ENCODE data around the gene MLPH. TPM values are rescaled to one million over a fixed set of nuclear protein-coding genes. Genes with fewer than 3 reads are reported as not detected.

Gene MLPH
- total and polyA plus RNA-seq, 9 of the 15 experiments (the other 6 are each of a cell fraction or from before 2014, with no cell fraction given) = 0.22 TPM; not detected in 8

GRCh38 chr2:237546876-237547395 is 59.9 kb downstream of the MLPH start:
- Histone ChIP-seq H3K4me1 (replicated peaks in 1 of 2; ENCODE audit: control insufficient read depth in 2 of 2, insufficient read depth in 2 of 2, low read length in 2 of 2) (no peaks in the 10 kb centered on the region), H3K79me2 (ENCODE audit: control insufficient read depth, insufficient read depth, low read length) (no peaks in the 10 kb centered on the region), H3K9ac (ENCODE audit: insufficient read depth in 1 of 2, low read depth in 2 of 2, low read length in 2 of 2) (no peak overlapping the region), H3K4me3 (no peak overlapping the region), H3K36me3 (ENCODE audit: control insufficient read depth, insufficient read depth, low read length) (no peaks in the 10 kb centered on the region), H3K27ac (ENCODE audit: extremely low read depth, low read depth, low read length) (no peak overlapping the region), H2AFZ (ENCODE audit: low read depth, low read length) (no peak overlapping the region), H3K9me1 (ENCODE audit: control insufficient read depth, insufficient read depth, low read length) (no peaks in the 10 kb centered on the region), H4K20me1 (replicated peaks; ENCODE audit: control insufficient read depth, insufficient read depth, low read length) (no peaks in the 10 kb centered on the region; the same call in 1 of the 2 replicates), H3K4me2 (ENCODE audit: insufficient read depth, low read length) (no peak overlapping the region), H3K27me3 (ENCODE audit: control insufficient read depth in 2 of 2, insufficient read depth in 2 of 2, low read length in 2 of 2) (peaks cover 2 to 37% of the 10 kb centered on the region in 2 experiments; a peak in 4 of 5 replicates), H3K9me3 (replicated peaks; ENCODE audit: control insufficient read depth, insufficient read depth, low read depth, low read length) (no peaks in the 10 kb centered on the region)
- FAIRE-seq (no peak), DNase-seq (ENCODE audit: extremely low read depth in 1 of 4, low spot score in 3 of 4) (no peak), ATAC-seq (no peak)
- no TSS peak for BruUV-seq (replicated peaks)
- ChIA-PET POLR2A (interaction anchor here (0.7 kb wide), 1 partner anchor 138 kb away, joined by 4 read pairs; no protein-coding TSS in a partner anchor), CTCF (ENCODE audit: low intra/inter-chr PET ratio) (no interaction called here)
- in situ Hi-C loops (cut with MboI) (no loop called here), intact Hi-C loops (cut with micrococcal nuclease) (no loop called here)
- 0% methylated on average over 9 of the region's 13 CpGs for WGBS (ENCODE audit: insufficient coverage, low coverage, missing lambda C conversion rate)
- TF ChIP-seq CREB3L1 (IDR thresholded peaks at IDR 0.05; ENCODE audit: borderline replicate concordance, low read depth) = no peak
- no peak for TF ChIP-seq ZNF146 (CRISPR knock-in tag; IDR thresholded peaks at IDR 0.05; ENCODE audit: unreplicated experiment)
- no peak for TF ChIP-seq C11orf30 (IDR thresholded peaks at IDR 0.05; ENCODE audit: low read depth)
- TF ChIP-seq SETDB1 (IDR thresholded peaks at IDR 0.05; ENCODE audit: low read length) = no peak
- TF ChIP-seq BRCA1 (IDR thresholded peaks at IDR 0.05) = no peak
- no peak for TF ChIP-seq BRCA1 (CRISPR knock-in tag; IDR thresholded peaks at IDR 0.05)
- no peak for TF ChIP-seq CBX2 (IDR thresholded peaks at IDR 0.05; ENCODE audit: insufficient read depth, low read length, poor library complexity, severe bottlenecking)
- TF ChIP-seq HDAC2 (IDR thresholded peaks at IDR 0.05) = no peak

Measured in K562 (cell line).